GM18502 (cell line): Measurements from ENCODE around the gene SRP14.
"Not testable (repeated sequence)": the region's sequence is repeated elsewhere in the genome, so short reads cannot be mapped to it uniquely, and the experiment has no call there.

Experiments
- ATAC-seq: cut with Tn5 transposase; IDR thresholded peaks from one replicate; pipeline ENCODE4 v1.9.1; 2021; ENCODE audit warnings: mild to moderate bottlenecking; ENCODE audit not compliant: unreplicated experiment, poor library complexity

The SRP14 gene, protein sequence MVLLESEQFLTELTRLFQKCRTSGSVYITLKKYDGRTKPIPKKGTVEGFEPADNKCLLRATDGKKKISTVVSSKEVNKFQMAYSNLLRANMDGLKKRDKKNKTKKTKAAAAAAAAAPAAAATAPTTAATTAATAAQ

DNA sequence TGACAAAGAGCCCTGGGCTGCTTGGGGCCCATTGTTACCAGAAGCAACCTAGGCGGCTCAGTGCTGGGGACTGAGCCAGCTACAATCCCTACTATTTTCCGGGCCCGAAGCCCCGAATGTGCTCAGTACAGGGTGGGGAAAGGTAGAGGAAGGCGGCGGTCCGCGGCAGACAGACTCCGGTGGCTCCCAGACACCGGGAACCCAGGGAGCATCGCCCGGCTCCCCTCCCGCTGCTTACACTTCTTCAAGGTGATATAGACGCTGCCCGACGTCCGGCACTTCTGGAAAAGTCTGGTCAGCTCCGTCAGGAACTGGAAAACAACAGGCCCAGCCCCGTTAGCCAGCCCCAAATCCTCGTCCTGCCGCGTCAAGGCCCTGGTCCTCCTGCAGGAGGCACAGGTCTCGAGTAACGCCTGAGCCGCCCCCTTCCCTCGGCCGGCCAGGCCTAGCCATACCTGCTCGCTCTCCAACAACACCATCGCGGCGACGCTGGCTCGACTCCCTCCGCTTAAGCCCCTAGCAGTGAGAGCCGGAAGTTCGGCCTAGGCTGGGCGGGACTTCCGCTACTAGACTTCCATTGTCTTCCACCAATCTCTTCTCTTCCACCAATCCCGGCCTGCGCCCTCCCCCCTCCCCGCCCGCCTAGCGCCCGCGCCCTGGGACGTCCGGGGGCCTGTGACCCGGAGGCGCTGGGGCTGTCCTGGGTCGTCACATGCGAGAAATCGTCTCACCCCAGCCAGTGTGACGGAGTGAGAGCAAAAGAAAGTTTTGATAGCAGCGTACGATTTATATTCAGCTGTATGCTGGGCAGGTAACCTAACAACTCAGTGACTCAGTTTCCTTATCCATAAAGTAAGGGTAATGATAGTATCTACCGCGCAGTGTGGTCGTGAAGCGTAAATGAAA is at the start of gene SRP14:
Gene SRP14, minus strand, starts transcription at position 544 of the 906 bp plus-strand sequence. Its CDS starts 65 bp downstream, at position 479.
- peak; percentile 91 for ATAC-seq

DNA sequence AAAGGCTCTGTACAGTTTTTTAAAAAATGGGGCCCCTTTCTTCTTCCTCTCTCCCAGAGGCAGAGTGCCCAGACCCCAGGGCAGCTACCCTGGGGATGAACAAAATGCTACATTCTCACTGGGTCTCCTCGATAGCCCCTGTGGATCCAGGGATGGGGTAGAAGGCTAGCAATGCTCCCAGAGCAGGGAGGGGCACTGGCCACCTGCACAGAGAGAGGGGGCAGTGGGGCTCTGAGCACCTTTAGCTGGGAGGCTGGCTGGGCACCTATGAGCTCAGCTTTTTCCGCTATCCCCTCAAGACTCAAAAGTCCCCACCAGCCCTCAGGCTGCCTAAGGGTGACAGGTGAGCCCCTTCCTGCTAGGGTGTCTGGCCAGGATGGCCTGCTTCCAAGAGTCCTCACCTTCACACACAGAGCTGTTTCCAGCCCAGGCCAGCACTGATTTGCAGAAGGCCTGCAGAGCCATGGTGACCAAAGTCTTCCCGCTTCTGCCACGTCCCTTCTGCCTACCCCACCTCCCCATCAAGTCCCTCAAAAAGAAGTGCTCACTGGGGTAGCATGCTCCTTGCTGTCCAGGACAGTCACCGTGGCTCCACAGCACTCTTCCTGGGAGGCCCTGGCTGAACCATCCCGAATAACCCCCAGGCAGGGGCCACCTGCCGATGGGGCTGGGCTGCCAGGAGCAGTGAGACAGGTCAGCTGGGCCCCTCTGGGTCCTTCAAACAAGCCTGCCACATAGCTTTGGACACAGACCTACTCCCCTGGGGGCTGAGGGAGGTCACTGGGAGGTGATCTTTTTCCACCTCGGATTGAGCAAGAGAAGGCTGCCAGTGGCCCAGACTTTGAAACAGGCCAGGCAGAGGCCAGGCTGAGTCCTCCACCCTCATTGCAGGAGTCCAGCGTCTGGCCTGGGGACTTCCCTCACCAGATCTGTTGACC is 49.3 kb upstream of the SRP14 start:
- ATAC-seq = no peak

DNA sequence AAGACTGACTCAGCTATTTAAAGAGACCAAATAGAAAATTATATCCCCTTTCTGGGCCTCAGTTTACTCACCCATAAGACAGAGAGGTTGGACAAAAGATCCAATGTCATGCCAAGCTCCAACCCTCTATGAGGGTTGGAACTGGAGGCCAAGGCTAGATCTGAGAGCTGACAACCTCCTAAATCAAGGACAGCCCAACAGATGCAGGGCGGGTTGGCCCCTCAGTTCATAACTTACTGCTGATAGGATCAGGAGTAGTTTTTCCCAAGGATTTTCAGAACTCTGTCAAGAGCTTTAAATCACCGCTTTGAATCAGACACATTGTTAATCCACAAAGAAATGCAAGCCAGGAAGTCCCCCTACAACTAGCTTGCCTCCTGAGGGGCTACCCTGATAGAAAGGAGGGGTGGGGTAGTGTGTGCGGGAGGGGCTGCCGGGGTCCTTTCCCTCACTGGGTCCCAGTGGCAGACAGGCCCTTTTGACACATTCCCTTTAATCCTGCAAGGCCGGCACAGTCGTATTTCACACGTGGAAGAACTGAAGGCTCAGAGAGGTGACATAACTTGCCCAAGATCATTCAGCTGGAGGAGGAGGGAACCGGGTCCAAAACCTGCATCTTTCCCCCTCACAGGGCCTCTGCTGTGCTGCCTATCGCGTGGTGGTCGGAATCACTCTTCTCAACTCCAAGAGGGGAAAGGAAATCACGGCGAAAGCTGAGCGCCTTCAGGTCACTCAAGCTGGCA is 48.3 kb upstream of the SRP14 start:
- ATAC-seq = no peak

DNA sequence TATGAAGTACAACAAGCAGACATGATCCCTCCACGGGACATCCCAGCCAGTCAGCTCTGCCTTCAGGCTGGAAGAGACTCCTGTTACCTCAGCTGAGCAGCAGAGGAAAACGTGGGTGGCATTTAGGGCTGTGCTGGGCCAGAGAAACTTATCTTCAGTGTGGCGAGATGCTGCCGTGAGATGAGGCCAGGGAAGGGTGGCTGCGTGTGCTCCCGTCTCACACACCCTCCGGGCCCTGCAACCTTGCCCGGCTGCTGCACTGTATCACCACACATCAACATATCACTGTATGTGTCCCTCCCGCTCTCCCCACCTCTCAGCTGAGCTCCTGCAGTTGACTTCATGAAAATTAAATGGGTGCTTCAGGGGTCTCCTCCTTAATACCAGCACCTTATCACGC is 46.3 kb upstream of the SRP14 start:
- ATAC-seq = no peak

DNA sequence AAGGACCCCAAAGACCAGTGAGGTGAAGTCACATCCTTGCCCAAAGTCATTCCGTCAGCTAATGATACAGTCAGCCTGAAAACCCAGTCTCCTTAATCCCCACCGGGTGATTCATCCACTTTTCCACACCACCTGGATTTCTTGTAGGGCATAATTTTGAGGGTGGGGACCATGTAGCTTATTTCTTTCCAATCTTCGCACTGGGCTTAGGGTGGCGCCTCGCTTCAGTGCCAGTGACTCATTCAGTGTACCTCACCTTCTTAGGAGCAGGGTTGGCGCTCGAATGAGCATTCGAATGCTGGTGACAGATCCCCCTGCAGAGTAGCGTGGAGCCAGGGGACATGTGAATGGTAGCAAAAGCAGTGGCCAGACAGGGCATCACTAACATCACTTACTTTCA is 45.7 kb upstream of the SRP14 start:
- ATAC-seq = no peak

DNA sequence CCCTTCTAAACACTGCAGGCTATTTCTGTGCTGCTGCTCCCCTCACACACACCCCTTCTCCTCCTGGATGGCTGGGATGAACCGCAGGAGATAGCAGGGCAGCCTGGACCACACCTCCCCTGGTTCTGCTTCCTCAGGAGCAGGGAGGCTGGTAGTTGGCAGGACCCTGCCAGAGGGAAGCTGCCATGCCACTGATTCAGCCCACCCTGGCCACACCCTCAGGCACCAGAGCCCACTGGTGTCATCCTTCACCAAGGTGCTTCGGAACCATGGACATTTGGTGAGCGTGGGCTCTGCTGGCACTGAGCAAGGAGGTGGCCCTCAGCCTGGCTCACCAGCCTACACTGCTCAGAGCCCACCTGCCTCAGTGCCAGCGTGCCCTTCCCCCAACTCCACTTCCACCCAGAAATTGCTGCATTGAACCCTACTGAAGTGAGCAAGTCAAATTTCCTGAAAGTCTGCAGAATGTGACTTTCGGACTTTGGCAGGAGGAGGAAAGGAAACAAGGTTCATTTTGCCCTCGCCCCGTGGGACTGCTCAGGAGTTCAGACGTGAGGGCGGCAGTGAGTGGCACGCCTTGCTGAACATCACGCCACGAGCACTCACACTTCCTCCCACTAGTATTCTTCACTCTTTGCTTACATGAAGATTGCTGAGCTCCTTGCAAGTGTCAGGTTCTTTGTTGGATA is 43.4 kb upstream of the SRP14 start:
- ATAC-seq = no peak

DNA sequence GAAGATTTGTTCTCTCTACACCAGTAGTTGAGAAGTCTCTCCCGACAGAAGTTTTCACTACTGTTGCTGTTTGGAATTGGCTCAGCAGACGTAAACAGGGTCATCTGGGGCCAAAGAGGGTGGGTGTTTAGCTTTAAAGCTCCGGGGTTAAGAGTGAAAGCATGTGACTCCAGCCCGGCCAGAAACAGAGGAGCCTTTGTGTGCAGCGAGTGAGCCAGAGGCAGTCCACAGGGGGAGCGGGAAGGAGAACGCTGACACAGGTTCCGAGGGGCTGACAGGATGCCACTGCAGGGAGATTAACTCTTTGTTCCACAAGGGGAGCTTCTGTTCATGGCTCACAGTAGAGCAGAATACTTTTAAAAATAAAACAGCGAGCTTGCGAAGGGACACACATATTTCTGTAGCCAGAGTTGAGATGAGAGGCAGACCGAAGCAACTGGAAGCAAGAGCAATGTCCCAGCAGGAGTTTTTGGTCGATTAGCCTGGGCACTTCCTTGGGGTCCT is 42.8 kb upstream of the SRP14 start:
- no peak for ATAC-seq

DNA sequence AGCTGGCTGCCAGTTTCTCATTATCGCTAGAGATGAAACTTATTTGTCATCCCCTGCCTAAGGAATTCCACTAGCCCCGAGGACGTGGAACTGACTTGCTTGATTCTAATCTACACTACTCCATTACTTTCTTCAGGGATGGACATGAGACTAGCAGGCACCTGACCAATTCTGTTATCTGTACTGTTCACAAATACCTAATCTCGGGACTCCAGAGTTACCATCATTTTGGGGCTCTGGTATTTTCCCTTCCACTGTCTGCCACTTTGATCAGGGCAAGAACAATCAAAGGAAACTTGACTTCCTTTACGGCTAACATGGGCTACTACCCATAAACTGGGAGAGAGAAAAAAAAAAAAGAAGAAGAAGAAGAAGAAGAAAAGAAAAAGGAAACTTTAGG is 41.9 kb upstream of the SRP14 start:
- ATAC-seq = no peak

DNA sequence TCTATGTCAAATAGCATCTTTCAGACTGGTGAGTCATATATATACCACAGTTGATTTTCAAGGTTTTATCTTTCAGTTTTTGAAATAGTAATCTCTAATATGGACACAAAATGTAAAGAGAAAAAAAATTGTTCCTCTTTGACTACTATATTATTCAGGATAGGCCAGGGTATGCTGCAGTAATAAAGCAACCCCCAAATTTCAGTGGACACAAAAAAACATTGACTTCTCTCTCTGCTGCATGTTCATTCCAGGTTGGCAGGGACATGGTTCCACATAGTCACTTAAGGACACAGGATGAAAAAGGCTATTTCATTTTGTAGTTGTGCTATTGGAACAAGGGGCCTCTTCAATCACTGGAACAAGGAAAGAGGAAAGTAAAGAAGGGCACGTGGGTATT is 41.1 kb upstream of the SRP14 start:
- ATAC-seq = no peak

DNA sequence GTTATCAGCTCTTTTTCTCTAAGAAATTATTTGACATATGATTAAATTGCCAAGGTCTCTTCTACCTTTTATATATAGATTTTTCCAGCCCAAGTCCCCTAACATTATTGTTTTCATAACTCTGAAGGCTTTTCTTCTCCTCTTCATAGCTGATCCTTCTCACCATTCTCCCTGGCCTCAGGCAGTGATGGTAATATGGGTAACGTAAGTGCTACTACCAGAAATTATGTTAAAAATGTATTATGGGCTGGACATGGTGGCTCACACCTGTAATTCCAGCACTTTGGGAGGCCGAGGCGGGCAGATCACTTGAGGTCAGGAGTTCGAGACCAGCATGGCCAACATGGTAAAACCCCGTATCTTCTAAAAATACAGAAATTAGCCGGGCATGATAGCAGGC is 40.5 kb upstream of the SRP14 start:
- no peak for ATAC-seq

DNA sequence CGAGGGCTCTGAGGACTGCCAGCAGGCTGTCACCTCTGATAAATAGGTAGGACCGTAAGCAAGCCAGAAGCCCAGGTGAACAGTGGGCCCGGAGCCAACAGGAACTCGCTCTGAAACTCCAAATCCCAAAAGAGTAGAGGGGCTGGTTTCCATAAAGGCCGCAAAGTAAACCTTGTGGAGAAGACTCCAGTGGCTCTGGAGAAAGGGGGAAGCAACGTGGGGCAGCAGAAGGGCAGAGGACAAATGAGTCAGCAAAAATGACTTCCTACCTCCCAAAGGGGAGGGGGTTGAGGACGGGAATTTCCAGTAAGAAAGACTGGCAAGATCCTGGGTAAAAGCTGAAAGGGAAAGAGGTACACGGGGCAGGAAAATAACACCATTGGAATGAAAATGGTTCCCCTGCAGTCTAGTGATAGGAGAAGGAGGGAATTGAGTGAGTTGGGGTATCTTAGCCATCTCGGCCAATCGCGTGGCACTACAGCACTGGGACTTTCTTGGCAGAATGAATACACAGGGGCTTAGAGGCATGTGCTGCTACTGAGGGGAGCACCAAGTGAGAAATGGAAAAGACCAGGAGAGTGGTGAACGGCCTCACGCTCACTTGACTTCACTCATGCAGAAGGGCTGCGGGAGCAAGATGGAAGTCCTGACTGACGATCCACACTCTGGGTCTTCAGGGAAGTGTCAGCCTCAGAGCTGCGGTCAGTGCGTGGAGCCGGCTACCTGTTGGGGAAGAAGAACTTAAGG is 36.5 kb upstream of the SRP14 start:
- no peak for ATAC-seq

DNA sequence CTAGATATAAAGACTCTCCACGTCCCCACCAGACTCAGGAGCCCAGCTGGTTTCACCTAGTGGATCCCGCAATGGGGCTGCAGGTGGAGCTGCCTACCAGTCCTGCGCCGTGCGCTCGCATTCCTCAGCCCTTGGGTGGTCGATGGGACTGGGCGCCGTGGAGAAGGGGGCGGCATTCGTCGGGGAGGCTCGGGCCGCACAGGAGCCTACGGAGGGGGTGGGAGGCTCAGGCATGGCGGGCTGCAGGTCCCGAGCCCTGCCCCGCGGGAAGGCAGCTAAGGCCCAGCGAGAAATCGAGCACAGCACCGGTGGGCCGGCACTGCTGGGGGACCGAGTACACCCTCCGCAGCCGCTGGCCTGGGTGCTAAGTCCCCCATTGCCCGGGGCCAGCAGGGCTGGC is 35.7 kb upstream of the SRP14 start:
- not testable (repeated sequence) for ATAC-seq

DNA sequence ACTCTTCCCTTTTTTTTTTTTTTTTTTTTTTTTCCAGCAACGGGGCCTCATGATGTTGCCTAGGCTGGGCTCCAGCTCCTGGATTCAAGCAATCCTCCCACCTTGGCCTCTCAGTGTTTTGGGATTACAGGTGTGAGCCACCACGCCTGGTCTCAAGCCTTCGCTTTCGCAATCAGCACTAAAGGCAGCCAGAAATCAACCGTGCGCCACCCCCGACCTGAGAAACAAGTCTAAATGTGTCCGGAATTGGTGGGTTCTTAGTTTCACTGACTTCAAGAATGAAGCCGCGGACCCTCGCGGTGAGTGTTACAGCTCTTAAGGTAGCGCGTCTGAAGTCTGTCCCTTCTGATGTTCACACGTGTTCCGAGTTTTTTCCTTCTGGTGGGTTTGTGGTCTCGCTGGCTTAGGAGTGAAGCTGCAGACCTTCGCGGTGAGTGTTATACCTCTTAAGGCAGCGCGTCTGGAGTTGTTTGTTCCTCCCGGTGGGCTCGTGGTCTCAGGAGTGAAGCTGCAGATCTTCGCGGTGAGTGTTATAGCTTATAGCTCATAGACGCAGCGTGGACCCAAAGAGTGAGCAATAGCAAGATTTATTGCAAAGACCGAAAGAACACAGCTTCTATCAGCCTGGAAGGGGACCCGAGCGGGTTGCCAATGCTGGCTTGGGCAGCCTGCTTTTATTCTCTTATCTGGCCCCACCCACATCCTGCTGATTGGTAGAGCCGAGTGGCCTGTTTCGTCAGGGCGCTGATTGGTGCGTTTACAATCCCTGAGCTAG is 34.9 kb upstream of the SRP14 start:
- not testable (repeated sequence) for ATAC-seq

DNA sequence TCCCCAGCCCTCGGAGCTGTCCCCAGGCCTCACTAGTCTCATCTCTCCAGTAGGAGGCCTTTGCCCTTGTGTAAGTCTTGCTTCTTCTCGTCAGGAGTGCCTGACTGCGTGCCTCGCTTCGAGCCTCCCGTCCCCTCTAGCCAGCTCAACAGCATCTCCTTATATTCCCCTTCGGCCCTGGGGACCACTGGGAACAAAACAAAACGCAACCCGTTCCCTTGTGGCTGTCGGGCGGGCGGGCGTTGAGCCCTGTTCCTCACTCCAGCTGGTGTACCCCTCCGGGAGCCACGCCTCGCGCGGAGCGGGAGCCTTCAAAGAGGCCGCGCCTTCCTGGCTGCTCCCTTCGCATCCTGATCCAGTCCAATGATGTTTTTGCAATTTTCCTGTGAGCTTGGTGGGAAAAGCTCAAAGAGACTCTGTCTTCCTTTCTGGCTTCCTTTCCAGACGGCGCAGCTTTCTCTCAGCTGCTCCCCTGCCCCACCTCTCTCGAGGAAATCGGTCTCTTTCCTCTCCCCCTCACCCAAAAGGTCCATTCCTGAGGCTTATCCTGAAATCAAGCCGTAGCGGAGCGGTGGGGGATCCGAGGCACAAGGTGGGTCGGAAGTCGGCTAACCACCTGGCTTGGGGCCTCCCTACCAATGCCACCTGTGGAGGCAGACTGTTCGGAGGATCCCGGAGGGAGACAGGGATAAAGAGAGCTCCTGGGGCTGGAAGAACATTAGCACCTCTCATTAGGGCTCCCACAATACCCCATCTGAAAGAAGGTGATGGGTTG is 33.4 kb upstream of the SRP14 start:
- ATAC-seq = no peak

DNA sequence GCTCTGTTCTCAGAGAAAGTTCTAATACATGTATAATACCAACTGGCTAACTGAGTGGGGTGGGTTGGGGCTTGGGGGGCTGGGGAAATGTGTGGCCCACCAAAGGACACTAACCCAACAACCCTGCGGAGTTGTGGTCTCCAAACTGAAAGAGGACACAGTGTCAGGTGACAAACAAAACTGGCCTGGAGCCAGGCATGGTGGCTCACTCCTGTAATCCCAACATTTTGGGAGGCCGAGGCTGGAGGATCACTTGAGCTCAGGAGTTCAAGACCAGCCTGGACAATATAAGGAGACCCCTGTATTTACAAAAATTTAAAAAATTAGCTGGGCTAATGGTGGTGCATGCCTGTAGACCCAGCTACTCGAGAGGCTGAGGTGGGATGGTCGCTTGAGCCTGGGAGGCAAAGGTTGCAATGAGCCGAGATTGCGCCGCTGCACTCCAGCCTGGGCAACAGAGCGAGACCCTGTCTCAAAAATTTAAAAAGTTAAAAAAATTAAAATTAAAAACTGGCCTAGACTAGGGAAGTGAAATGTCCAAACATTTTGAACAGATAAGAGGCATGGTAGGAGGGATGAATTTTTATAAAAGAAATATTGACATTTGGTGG is 31.7 kb upstream of the SRP14 start:
- no peak for ATAC-seq

DNA sequence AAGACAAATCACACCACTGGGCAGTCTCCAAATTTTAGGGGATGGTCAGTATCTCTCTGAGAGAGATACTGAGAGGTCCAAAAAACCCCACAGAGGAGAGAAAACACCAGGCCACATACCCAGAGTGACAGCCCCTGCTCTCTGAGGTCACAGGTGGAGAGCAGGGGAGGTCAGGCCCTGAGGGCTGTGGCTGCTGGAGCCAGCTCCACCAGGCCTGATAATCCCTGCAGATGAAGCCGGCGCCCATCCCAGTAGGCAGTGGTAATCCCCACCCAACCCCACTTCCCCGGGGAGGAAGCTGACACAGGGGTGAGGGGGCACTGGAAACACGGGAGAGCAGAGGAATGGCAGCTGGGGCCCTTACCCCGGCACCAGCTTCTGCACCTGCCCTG is 31.2 kb upstream of the SRP14 start:
- no peak for ATAC-seq
